ENCODE results near the gene TFEC.

DNA sequence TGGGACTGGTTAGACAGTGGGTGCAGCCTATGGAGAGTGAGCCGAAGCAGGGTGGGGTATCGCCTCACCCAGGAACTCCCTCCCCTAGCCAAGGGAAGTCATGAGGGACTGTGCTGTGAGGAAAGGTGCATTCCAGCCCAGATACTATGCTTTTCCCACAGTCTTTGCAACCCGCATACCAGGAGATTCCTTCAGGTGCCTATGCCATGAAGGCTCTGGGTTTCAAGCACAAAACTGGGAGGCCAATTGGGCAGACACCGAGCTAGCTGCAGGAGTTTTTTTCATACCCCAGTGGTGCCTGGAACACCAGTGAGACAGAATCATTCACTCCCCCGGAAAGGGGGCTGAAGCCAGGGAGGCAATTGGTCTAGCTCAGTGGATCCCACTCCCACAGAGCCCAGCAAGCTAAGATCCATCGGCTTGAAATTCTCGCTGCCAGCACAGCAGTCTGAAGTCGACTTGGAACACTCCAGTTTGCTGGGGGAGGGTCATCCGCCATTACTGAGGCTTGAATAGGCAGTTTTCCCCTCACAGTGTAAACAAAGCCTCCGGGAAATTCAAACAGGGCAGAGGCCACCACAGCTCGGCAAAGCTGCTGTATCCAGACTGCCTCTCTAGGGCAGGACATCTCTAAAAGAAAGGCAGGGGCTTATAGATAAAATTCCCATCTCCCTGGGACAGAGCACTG lies 141.4 kb downstream of the TFEC start:
- TF ChIP-seq YY1 (IDR thresholded peaks at IDR 0.05; ENCODE audit: insufficient read depth, insufficient read length) (no peak), ZNF274 (IDR thresholded peaks at IDR 0.05; ENCODE audit: low read depth, low read length) (no peak), SUZ12 (IDR thresholded peaks at IDR 0.05; ENCODE audit: extremely low read depth, insufficient read depth, insufficient read length) (no peak)
